Calu3 (cell line): ENCODE data around the gene SPO11. TPM values are rescaled to one million over a fixed set of nuclear protein-coding genes. Genes with fewer than 3 reads are reported as not detected.

Experiments used
- BruUV-seq: library from RNA; stranded (reverse); fragments of 400-500 nt; replicated peaks from 2 replicates; lab custom pipeline; 2021; lab: Mats Ljungman, UMichigan
- CTCF ChIA-PET: fragments of 300-600 bp; sonication (Branson Sonifier 250); formaldehyde crosslinking; loops from one replicate; lab custom pipeline; 2022; ENCODE audit warnings: antibody characterized with exemption; lab: Charles Lee
- DNase-seq: peaks from one replicate; pipeline ENCODE4 v3.0.0; 2022
- H3K27ac Mint-ChIP-seq: one replicate; pipeline ENCODE4 v1.8.0; 2022; ENCODE audit warnings: mixed read lengths; ENCODE audit not compliant: unreplicated experiment
- H3K27me3 Mint-ChIP-seq: one replicate; pipeline ENCODE4 v1.8.0; 2022; ENCODE audit warnings: mixed read lengths; ENCODE audit not compliant: unreplicated experiment
- H3K36me3 Mint-ChIP-seq: one replicate; pipeline ENCODE4 v1.8.0; 2022; ENCODE audit warnings: mild to moderate bottlenecking, moderate library complexity, mixed read lengths; ENCODE audit not compliant: insufficient read depth, unreplicated experiment
- H3K4me1 Mint-ChIP-seq: one replicate; pipeline ENCODE4 v1.8.0; 2022; ENCODE audit warnings: mild to moderate bottlenecking, low read depth, mixed read lengths; ENCODE audit not compliant: unreplicated experiment
- H3K4me3 Mint-ChIP-seq: one replicate; pipeline ENCODE4 v1.8.0; 2022; ENCODE audit warnings: mild to moderate bottlenecking, low read depth, moderate library complexity, mixed read lengths; ENCODE audit not compliant: unreplicated experiment
- H3K9me3 Mint-ChIP-seq: one replicate; pipeline ENCODE4 v1.8.0; 2022; ENCODE audit warnings: low read depth, mixed read lengths; ENCODE audit not compliant: unreplicated experiment
- intact Hi-C: fragments of 100-400 bp; cut with micrococcal nuclease; formaldehyde crosslinking; loops from one replicate; pipeline ENCODE4 v1.10.0; 2022; ENCODE audit not compliant: unreplicated experiment
- total RNA-seq: library from RNA; stranded (reverse); gene quantifications from 2 replicates; pipeline ENCODE4 v1.2.3, GENCODE V29; 2022
- TF ChIP-seq, protein P1 (sequence below): fragments of 200-600 bp; IDR thresholded peaks from one replicate; pipeline ENCODE4 v1.8.0; 2022; ENCODE audit warnings: antibody characterized with exemption; ENCODE audit not compliant: unreplicated experiment

SPO11 gene
- total RNA-seq, 1 experiment from 2014 or later = not detected

DNA sequence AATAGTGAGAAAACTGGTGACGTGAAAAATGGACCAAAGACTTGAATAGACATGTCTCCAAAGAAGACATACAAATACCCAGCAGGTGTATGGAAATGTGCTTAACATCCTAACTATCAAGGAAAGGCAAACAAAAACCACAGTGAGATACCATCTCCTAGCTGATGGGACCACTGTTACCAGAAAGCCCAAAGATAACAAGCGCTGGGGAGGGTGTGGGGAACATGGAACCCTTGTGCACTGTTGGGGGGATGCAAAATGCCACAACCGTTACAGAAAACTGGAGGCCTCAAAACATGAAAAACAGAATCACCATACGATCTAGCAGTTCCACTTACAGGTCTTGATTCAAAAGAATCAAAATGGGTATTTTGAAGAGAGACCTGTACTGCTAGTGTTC is 41.8 kb downstream of the SPO11 start:
- CTCF ChIA-PET = no interaction called here
- Mint-ChIP-seq H3K36me3 (peaks cover 60% of the 10 kb centered on the region), H3K27me3 (no peaks in the 10 kb centered on the region), H3K9me3 (no peaks in the 10 kb centered on the region), H3K27ac (no peak overlapping the region), H3K4me1 (no peaks in the 10 kb centered on the region), H3K4me3 (no peak overlapping the region)
- intact Hi-C loops = no loop called here
- DNase-seq = no peak
- TF ChIP-seq, protein P1, sequence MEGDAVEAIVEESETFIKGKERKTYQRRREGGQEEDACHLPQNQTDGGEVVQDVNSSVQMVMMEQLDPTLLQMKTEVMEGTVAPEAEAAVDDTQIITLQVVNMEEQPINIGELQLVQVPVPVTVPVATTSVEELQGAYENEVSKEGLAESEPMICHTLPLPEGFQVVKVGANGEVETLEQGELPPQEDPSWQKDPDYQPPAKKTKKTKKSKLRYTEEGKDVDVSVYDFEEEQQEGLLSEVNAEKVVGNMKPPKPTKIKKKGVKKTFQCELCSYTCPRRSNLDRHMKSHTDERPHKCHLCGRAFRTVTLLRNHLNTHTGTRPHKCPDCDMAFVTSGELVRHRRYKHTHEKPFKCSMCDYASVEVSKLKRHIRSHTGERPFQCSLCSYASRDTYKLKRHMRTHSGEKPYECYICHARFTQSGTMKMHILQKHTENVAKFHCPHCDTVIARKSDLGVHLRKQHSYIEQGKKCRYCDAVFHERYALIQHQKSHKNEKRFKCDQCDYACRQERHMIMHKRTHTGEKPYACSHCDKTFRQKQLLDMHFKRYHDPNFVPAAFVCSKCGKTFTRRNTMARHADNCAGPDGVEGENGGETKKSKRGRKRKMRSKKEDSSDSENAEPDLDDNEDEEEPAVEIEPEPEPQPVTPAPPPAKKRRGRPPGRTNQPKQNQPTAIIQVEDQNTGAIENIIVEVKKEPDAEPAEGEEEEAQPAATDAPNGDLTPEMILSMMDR = no peak
- BruUV-seq = no TSS peak

DNA sequence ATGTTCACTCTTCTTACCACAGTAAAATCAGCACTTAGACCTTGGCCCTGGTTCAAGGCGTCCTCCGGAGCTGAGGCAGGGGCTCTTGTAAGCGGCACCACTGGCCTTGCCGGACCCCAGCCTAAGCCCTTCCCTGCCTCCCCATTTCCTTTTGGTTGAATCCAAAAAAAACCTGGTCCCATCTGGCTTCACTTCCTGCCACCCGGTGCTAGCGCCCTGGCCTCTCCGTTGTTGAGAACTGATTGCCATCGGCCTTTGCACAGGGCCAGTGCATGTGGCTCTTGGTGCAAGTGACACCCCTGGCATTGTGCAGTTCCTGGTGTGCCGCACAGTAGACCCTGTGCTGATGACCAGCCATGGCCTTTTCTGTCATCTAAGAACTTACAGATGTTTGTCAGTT is 42.6 kb downstream of the SPO11 start:
- peaks cover 66% of the 10 kb centered on the region for H3K36me3 Mint-ChIP-seq
- intact Hi-C loops = no loop called here
- DNase-seq = no peak
- BruUV-seq = no TSS peak
- H3K4me3 Mint-ChIP-seq = no peak overlapping the region
- no peak overlapping the region for H3K27ac Mint-ChIP-seq
- no peaks in the 10 kb centered on the region for H3K9me3 Mint-ChIP-seq
- H3K4me1 Mint-ChIP-seq = no peaks in the 10 kb centered on the region
- CTCF ChIA-PET = interaction anchor here (0.6 kb wide), 1 partner anchor 1350 kb away, joined by 3 read pairs; no protein-coding TSS in a partner anchor
- TF ChIP-seq, protein P1 = no peak
- H3K27me3 Mint-ChIP-seq = no peaks in the 10 kb centered on the region

DNA sequence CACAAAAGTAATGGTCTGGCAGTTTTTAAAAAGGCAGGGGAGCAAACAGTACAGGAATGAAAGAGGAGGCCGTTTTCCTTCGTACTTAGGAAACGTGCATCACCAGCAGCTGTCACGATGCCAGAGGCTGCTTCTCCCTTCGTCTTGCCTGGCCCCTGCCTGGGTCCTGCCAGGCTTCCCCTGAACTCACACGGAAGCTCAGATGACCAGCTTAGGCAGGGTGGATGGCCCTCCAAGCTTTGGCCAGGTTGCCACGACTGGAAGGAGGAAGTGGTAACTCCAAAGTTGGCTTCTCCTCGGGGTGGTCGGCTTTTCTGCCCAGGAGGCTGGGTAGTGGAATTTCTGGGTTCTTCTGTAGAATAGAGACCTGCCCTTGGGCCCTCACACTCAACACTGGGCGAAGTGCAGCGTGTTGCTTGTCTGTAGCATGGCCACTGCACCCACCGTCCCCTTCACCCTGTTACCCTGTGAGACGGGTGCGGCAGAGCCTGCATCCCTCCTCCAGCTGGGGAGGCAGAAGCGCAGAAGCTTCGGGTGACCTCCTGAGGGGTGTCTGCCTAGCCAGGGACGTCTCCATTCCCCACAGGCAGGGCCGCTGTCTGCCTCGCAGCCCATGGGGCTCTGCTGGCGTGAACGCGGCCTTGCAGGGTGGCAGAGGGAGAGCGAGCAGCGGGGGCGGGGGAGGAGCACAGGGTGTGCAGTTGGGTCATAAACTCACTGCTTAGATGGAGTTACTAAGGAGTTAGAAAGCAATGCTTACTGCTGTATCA is 43.2 kb downstream of the SPO11 start:
- Mint-ChIP-seq H3K9me3 (no peaks in the 10 kb centered on the region), H3K4me1 (no peaks in the 10 kb centered on the region), H3K27ac (no peak overlapping the region), H3K27me3 (no peaks in the 10 kb centered on the region), H3K36me3 (peaks cover 69% of the 10 kb centered on the region), H3K4me3 (no peak overlapping the region)
- CTCF ChIA-PET = interaction anchor here (0.6 kb wide), 1 partner anchor 11 kb away, joined by 3 read pairs; no protein-coding TSS in a partner anchor
- intact Hi-C loops = no loop called here
- no peak for DNase-seq
- BruUV-seq = no TSS peak
- TF ChIP-seq, protein P1 = no peak

DNA sequence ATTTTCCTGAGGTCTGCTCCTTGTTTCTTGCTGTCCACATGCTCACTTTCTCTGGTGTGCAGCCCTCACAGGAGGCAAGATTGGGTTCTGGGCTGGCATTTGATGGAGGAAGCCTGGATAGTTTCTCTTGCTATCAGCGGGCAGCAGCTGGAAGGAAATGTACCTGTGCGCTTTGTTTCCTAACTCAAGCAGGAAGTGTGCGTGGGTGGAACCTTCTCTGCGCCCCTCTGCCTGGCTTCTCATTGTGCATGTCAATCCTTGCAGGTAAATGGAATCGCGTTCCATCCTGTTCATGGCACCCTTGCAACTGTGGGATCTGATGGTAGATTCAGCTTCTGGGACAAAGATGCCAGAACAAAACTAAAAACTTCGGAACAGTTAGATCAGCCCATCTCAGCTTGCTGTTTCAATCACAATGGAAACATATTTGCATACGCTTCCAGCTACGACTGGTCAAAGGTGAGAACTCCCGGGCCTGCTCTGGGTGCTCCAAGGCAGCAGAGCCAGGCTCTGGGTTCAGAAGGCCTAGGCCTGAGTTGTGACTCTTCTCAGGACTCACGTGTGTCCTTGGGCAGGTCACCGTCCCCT is 44.8 kb downstream of the SPO11 start:
- intact Hi-C loops = no loop called here
- no peak for DNase-seq
- CTCF ChIA-PET = no interaction called here
- TF ChIP-seq, protein P1 = no peak
- H3K4me3 Mint-ChIP-seq = no peak overlapping the region
- BruUV-seq = no TSS peak
- no peaks in the 10 kb centered on the region for H3K27me3 Mint-ChIP-seq
- H3K4me1 Mint-ChIP-seq = no peaks in the 10 kb centered on the region
- H3K36me3 Mint-ChIP-seq = peaks cover 70% of the 10 kb centered on the region
- no peak overlapping the region for H3K27ac Mint-ChIP-seq
- no peaks in the 10 kb centered on the region for H3K9me3 Mint-ChIP-seq
